ENCODE data around the gene EPAS1. TPM values are rescaled to one million over a fixed set of nuclear protein-coding genes. Genes with fewer than 3 reads are reported as not detected.

EPAS1 gene
- total RNA-seq, 4 donors from 2014 or later = 126 to 249 (median 148) TPM

DNA sequence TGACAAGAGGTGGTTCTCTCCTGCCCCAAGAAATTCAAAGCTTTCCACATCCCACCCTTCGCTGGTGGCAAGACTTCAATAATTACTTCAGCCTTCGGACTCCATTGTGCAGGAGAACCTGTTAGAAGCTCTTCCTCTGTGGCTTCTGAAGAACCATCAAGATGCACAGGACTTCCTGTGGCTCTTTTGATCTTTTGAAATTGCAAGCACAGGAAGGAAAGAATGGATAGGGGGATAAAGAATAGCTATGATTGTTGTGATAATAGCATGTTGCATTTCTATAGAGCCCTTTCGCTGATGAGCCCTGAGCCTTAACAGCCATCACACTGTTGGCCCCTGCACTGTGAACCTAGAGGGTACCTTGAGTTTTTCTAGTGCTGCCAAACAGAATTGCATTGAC lies 7.4 kb downstream of the EPAS1 start:
- intact Hi-C loops (cut with DNase I; ENCODE audit: low total_unique reads) = no loop called here
- no peak for DNase-seq (ENCODE audit: low spot score in 2 of 2)
- no peak overlapping the region for H3K4me3 ChIP-seq (ENCODE audit: low read depth, poor library complexity, severe bottlenecking)
- WGBS, 2 donors = 86 to 96% methylated on average over 3 of the region's 3 CpGs
- TF ChIP-seq, protein P1, sequence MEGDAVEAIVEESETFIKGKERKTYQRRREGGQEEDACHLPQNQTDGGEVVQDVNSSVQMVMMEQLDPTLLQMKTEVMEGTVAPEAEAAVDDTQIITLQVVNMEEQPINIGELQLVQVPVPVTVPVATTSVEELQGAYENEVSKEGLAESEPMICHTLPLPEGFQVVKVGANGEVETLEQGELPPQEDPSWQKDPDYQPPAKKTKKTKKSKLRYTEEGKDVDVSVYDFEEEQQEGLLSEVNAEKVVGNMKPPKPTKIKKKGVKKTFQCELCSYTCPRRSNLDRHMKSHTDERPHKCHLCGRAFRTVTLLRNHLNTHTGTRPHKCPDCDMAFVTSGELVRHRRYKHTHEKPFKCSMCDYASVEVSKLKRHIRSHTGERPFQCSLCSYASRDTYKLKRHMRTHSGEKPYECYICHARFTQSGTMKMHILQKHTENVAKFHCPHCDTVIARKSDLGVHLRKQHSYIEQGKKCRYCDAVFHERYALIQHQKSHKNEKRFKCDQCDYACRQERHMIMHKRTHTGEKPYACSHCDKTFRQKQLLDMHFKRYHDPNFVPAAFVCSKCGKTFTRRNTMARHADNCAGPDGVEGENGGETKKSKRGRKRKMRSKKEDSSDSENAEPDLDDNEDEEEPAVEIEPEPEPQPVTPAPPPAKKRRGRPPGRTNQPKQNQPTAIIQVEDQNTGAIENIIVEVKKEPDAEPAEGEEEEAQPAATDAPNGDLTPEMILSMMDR (IDR thresholded peaks at IDR 0.05) = no peak
- TF ChIP-seq POLR2A (IDR thresholded peaks at IDR 0.05) = no peak

DNA sequence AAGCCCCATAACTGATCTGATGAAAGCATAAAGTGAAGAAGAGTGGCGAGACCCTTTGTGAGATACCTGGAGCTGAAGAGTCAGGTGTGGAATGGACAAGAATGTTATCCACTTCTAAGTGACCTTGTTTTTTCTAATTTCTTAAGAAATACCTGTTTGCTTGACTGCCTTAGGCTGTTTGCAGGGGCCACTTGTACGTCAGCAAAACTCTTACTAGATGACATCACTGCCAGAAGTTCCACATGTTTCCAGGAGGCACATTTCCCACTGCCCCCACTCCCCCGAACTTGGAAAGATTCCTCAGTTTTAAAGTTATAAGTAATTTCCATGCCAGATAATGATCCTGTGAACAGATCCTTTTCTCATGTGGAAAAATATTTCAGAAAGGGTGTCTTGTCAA lies 8.0 kb downstream of the EPAS1 start:
- DNase-seq (ENCODE audit: low spot score in 2 of 2) = no peak
- no peak overlapping the region for H3K4me3 ChIP-seq (ENCODE audit: low read depth, poor library complexity, severe bottlenecking)
- 83 to 90% methylated on average over 3 of the region's 3 CpGs for WGBS, 2 donors
- intact Hi-C loops (cut with DNase I; ENCODE audit: low total_unique reads) = no loop called here
- no peak for TF ChIP-seq POLR2A (IDR thresholded peaks at IDR 0.05)
- TF ChIP-seq, protein P1 (IDR thresholded peaks at IDR 0.05) = no peak

DNA sequence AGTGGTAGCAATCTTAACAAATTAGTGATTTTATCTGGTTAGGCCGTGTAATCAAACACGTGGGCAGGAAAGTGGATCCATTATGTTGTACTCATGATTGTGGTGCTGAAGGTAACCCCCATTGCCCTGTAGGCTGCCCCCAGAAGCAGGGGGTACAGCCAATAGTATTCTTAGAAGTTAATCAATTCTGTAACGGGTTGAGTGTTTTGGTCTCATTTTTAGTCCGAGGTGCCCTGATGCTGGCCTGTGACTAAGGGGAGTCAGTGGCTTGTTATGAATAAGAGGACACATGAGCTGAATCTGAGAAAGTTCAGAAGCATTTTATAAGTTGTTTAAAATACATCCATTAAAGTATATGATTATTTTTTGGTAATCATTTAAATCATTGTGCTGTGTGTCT lies 8.6 kb downstream of the EPAS1 start:
- DNase-seq (ENCODE audit: low spot score in 2 of 2) = no peak
- H3K4me3 ChIP-seq (ENCODE audit: low read depth, poor library complexity, severe bottlenecking) = no peak overlapping the region
- intact Hi-C loops (cut with DNase I; ENCODE audit: low total_unique reads) = no loop called here
- WGBS, 2 donors = 83 to 86% methylated on average over 4 of the region's 4 CpGs
- TF ChIP-seq, protein P1 (IDR thresholded peaks at IDR 0.05) = no peak
- no peak for TF ChIP-seq POLR2A (IDR thresholded peaks at IDR 0.05)

DNA sequence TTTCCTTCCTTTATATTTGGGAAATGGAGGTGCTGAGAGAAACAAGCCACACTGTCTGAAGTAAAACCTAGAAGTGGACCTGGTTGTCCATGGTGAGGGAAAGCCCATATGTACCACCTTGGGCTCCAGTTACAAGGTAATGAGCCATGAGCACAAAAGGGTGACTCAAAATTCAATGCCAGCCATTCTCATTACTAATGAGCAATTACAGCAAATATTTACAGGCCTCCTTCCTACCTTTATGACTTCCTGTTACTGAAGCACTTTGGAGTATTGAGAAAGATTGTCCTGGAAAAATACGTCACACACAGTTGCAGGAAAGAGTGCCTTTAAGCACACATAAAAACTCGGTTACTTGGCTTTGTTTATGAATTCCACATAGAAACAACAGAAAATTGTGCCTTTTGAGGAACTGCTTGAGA lies 9.1 kb downstream of the EPAS1 start:
- DNase-seq (ENCODE audit: low spot score in 2 of 2) = no peak
- TF ChIP-seq POLR2A (IDR thresholded peaks at IDR 0.05) = no peak
- TF ChIP-seq, protein P1 (IDR thresholded peaks at IDR 0.05) = no peak
- 63 to 65% methylated on average over 2 of the region's 2 CpGs for WGBS, 2 donors
- H3K4me3 ChIP-seq (ENCODE audit: low read depth, poor library complexity, severe bottlenecking) = no peak overlapping the region
- intact Hi-C loops (cut with DNase I; ENCODE audit: low total_unique reads) = no loop called here

DNA sequence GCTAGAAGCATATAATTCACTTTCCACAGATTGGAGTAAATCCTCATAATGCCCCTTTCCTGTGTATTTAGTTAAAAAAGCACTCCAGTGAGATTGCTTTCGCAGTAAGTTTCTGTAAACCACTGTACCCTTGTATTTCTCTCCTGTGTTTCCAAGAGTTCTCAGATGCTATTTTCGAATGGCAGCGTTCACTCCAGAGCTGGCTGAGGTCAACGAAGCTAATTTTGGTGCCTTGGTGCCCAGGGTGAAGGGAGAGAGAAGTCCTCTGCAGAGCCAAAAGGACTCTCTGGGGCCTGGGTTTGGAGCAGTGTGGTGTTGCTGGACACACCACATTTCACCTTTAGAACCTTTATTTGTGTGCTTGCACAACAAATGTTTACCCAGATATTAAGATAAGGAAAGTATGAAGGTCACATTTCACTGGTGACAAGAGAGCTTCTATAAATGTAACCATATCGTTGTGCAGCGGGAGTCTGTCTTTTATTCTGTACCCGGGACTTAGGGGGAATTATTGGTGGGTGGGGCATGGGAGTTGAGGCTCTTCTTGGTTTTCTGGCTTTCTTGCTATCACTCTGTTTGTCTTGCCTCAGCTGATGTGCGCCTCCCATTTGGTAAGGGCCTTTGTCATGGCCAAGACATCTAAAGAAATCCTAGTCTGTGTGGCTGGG lies 9.9 kb downstream of the EPAS1 start:
- intact Hi-C loops (cut with DNase I; ENCODE audit: low total_unique reads) = no loop called here
- H3K4me3 ChIP-seq (ENCODE audit: low read depth, poor library complexity, severe bottlenecking) = no peak overlapping the region
- DNase-seq (ENCODE audit: low spot score in 2 of 2) = no peak
- no peak for TF ChIP-seq POLR2A (IDR thresholded peaks at IDR 0.05)
- TF ChIP-seq, protein P1 (IDR thresholded peaks at IDR 0.05) = no peak
- 82 to 83% methylated on average over 8 of the region's 8 CpGs for WGBS, 2 donors

DNA sequence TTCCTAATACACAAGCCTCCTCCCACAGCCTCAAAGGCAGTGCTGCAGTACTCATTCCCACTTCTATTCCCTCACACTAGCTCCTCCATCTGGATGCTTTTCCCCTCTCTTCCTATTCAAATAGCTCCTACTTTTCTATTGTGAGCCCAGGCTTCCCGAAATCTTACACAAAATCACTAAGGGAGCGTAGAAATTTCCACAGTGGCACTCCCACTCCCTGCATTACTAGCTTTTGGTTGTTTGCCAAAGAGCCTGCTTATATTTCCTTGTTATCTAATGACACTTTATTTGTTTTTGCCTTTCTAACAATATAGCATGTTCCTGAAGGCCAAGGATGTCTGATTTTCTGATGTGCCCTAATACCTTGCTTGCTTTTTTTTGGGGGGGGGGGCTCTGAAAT lies 10.9 kb downstream of the EPAS1 start:
- no peak for DNase-seq (ENCODE audit: low spot score in 2 of 2)
- no peak overlapping the region for H3K4me3 ChIP-seq (ENCODE audit: low read depth, poor library complexity, severe bottlenecking)
- intact Hi-C loops (cut with DNase I; ENCODE audit: low total_unique reads) = no loop called here
- no peak for TF ChIP-seq POLR2A (IDR thresholded peaks at IDR 0.05)
- TF ChIP-seq, protein P1 (IDR thresholded peaks at IDR 0.05) = no peak
- WGBS, 2 donors = 41 to 58% methylated on average over 2 of the region's 2 CpGs
